HUDEP-2 (cell line): Measurements from ENCODE around the gene PTP4A1.
"Not testable (repeated sequence)": the region's sequence is repeated elsewhere in the genome, so short reads cannot be mapped to it uniquely, and the experiment has no call there.

Experiments
- DNase-seq, 76 experiments: peaks; one replicate each; lab custom pipeline; 2025; ENCODE audit not compliant: unreplicated experiment in 76 of 76; lab: John Stamatoyannopoulos, UW

The PTP4A1 gene

DNA sequence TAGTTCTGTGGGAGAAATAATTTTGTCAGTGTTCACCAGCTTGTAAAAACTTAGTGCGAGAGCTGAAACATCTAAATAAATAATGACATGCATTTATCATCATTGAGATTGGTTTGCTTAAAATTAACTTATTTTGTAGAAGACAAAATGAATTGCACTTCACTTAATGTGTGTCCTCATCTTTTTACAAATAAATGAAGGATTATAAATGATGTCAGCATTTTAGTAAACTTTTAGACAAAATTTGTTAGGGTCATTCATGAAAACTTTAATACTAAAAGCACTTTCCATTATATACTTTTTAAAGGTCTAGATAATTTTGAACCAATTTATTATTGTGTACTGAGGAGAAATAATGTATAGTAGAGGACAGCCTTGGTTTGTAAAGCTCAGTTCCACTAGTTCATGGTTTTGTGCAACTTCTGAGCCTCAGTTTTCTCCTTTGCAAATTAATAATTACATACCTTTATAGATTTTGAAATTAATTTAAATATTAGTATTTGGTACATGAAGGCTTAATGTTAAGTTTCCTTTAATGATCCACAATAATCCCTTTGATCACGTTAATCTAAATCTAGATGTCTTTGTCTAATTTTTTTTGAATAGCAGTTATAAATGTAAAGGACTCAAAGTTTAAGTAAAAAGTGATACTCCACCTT, 9.2 kb downstream of the PTP4A1 start:
- DNase-seq, result no peak

DNA sequence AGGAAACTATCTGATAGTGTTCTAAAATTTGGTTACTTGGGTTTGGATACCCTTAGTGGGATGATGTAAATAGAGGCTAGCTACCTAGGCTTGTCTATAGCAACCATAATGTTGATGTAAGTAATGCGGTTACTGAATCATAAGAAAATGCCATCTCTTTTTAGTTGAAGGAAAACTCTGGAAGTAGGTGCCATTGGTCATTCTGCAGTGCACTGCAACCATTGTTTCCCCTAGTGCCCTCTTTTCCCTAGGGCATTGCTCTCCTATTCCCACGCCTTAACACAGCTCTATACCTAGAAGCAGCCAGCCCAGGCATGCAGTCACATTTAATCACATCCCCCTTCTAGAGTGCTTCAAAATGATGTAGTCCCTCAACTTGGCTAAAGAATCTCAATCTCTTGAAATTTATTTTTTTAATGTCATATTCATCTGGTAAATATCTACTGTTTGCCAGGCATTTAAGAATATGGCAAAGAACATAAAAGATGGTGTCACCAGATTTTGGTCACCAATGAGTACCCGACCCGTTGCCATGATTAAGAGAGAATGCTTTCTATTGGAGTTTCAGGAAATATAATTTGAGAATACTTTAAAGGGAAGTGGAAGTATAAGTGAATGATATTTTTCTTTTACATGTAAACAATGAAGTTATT, 10.4 kb downstream of the PTP4A1 start:
- DNase-seq, result no peak

DNA sequence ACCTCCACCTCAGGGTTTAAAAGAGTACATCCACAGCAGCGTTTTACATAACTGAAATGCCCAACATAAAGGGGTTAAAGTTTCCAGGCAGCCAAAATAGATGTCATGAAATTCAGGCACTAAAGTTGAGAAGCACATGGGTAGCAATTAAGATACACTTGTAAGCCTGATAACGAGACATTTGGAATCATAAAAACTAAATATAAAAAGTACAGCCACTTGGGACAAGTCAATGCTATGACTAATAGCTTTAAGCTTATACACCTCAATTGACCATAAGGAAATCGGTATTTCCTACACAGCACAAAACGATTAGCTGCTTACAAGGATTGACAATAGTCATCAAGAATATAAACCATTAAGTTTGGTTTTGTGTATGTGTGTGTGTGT, 11.8 kb downstream of the PTP4A1 start:
- no peak for DNase-seq

DNA sequence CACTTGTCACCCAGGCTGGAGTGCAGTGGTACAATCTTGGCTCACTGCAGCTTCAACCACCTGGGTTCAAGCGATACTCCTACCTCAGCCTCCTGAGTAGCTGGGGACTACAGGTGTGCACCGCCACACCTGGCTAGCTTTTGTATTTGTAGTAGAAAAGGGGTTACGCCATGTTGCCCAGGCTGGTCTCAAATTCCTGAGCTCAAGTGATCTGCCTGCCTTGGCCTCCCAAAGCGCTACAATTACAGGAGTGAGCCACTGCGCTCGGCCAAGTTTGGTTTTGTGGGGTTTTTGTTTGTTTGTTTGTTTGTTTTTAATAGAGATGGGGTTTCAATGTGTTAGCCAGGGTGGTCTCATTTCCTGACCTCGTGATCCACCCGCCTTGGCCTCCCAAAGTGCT, 12.3 kb downstream of the PTP4A1 start:
- DNase-seq, result no peak

DNA sequence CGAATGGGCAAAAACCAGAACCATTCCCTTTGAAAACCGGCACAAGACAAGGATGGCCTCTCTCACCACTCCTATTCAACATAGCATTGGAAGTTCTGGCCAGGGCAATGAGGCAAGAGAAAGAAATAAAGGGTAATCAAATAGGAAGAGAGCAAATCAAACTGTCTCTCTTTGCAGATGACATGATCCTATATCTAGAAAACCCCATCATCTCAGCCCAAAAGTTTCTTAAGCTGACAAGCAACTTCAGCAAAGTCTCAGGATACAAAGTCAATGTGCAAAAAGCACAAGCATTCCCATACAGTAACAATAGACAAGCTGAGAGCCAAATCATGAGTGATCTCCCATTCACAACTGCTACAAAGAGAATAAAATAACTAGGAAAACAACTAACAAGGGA, 13.4 kb downstream of the PTP4A1 start:
- DNase-seq, result not testable (repeated sequence)

DNA sequence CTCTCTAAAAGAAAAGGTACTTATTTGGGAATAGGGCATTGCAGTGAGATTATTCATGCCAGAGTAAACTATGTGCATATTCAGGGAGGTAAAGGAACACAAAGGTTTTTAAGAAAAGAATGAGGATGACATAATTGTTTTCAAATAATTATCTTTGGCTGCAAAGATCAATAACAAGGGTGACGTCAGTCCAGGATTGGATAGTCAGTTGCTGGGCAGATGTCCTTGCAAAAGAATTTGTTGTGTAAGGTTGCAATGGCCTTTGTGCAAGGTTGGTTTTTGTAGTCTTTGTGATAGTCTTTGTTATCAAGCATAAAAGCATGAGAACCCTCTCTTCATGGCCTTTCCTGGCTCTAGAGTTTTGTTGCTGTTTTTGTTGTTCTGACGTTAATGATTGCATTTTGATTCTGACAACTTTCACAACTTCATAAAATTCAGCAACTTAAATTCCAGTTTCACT, 17.7 kb downstream of the PTP4A1 start:
- no peak for DNase-seq

DNA sequence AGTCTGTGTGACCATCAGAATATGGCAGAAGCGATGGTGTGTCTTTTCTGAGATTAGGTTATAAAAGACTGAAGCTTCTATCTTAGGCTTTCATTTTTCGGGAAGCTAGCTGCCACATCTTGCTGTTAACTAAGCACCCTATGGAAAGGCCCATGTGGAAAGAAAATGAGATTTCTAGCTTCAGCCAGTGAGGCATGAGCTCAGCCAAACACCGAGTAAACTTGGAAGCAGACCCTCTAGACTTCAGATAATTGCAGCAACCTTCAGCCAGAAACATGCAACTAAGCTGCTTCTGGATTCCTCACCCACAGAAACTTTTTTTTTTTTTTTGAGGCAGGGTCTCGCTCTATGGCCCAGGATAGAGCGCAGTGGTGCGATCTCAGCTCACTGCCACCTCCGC, 20.6 kb downstream of the PTP4A1 start:
- no peak for DNase-seq

DNA sequence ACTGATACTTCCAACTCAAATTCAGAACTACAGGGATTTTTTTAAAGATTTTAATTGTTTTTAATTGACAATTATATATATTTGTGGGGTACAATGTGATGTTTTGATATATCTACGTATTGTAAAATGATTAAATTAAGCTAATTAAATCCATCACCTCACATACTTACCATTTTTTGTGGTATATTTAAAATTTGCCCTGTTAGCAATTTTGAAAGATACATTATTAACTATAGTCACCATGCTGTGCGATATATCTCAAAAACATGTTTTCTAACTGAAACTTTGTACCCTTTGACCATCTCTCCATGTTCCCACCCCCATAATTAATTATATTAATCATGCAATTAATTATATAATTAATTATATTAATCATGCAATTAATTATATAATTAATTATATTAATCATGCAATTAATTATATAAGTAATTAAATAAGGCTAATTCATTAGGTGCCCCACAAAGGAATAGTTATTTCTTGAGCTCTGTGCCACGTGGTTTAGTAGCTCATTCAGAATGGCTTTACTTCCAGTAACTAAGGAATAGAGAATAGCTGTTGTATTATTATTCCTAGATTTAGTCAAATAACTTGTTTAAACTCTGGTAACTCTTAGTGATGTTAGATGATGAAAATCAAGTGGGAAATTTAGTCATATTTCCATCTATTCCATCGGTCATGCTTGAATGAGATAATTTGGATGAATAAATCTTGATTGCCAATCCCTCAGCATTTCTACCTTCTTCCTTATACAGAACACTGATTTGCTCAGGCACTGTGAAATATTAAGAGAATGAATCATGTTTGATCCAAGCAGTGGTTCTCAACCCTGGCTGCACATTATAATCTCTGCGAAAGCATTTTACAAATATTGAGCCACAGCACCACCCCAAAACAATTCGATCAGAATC, 25.1 kb downstream of the PTP4A1 start:
- no peak for DNase-seq

DNA sequence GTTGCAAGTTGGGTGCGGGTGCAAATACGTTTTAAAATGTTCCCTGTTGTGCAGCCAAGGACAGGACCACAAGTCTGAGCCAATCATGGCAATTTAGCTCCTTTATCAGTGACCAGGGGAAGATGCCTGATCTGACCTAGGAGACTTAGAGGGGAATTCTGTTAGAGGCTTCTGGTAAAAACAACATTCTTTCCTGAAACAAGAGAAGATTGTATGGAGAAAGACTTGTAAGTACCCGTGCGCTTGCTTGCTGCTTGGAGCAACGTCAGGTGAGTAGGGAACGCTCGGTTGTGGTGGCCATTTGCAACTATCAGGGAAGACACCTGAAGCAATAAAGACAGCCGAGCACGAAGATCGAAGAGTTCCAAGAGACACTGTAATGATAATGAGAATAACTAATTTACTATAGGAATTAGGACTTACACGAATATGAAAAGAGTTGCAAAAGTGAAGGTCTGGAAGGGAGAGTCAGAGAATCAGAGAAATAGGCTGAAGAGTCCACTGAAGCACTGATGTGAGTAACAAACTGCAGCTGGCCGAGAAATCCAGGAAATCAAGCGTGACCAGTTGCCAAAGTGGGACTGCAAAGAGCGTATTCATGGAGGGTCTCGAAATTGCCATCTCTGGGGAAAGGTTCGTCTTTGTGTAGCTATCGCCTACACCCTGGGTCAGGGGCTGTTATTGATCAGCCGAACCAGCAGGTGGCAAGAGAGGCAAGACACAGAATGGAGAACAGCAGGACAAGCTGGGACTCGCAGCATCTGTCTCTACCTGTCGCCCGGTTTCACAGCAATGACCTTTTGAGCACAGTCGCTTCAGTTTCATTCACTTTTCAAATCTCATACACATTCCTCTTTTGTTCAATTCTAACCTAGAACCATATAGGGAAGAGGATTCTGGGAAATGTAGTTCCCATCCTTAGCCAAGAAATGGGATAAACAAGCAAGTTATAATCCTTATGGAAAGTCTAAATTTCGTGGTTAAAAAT, 26.1 kb downstream of the PTP4A1 start:
- peak in 69 of 76 experiments; percentile 10 to 81 (median 54) for DNase-seq

DNA sequence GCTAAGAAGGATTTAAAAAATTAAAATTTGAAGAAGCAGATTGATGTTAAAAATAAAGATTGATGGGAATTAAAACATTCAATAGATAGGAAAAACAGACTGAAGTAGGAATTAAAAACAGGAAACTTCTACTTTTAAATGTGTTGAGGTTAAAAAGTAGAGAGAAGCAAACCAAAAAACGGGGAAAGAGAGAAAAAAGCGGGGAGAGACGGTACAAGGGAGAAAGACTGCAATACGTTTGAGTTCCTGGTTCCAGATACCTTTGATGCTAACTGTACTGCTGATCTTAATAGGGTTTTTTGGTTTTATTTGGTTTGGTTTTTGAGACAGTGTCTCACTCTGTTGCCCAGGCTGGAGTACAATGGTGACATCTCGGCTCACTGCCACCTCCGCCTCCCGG, 27.0 kb downstream of the PTP4A1 start:
- no peak for DNase-seq

DNA sequence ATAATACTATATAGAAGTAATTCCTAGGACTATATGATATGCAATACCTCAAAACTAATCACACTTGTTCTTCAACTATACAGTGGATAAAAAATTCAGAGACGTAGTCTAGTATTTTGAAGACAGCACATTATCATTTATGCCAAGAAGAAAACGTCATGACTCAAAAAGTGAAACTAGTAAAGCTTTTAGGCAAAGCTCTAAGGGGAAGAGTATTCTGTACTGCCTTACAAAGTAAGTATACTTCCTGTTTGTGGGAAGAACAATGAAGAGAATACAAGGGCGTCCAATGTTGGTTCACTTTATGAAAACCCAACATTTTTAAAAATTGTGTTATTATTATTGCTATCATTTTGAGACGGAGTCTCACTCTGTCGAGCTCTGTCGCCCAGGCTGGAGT, 27.9 kb downstream of the PTP4A1 start:
- DNase-seq, result no peak

DNA sequence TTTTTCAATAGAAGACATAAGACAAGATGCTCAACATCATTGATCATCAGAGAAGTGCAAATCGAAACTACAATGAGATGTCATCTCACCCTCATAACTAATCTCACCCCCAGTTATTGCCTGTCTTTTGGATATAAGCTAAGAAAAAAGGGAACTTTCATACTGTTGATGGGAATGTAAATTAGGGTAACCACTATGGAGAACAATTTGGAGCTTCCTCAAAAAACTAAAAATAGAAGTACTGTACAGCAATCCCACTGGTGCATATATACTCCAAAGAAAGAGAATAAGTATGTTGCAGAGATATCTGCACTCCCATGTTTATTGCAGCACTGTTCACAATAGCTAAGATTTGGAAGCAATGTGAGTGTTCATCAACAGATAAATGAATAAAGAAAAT, 37.0 kb downstream of the PTP4A1 start:
- DNase-seq, result no peak

DNA sequence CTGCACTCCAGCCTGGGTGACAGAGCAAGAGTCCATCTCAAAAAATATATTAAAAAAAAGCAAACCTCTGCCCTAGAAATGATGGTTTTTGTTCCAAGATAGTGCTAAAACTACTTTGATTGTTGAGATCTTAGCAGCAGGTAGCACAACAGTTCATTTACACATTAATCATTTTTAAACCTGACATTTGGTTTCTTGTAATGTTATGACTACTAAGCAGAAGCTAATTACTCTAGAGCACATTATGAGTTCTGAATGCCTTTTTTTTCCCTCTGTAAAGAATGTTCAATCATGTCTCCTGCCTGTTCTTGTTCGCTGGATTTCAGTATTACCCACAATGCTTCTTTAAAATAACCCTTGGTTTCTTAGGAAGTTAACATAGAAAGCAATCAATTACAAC, 38.7 kb downstream of the PTP4A1 start:
- no peak for DNase-seq

DNA sequence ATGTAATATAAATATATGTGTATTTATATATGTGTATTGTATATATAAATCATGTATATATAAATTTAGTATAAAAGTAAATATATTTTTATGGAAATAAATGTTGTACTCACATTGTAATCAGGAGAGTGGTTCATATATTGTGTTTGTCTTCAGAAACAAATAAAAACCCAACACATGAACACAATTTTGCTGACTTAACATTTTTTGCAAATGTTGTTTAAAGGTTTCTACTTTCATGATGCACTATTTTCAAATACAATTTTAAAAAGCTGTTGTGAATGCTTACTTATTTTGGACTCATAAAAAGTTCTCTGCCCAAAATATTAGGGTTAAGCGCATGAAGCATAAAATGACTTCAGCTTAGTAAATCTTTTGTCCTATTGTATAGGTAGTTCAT, 39.3 kb downstream of the PTP4A1 start:
- no peak for DNase-seq

DNA sequence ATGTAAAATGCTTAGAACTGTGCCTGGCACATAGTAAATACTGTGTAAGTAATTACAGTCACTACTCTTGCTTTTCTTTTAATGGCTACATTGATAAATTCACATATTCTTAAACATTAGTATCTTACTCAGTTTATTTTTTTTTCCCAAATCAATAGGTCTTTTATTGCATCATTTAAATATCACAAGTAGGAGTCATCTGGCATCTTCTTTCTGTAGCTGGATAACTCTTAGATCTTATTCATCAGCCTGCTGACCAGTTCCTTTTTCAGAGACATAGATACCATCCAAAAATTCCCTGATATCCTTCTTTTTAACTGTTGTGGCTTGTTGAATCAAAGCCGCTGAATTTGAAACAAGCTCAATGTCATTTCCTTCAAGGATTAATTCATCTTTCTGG, 43.3 kb downstream of the PTP4A1 start:
- DNase-seq, result no peak
